ENCODE measurements around the gene C17orf50. TPM values are rescaled to one million over a fixed set of nuclear protein-coding genes. Genes with fewer than 3 reads are reported as not detected.

The C17orf50 gene
- total RNA-seq, 1 donor from 2014 or later = not detected

Other genes starting within 250 kb of the C17orf50 start
- gene SLFN12L, start 223.2 kb upstream of the C17orf50 start, total RNA-seq = 3.3 TPM
- not detected for gene SLFN14, start 200.1 kb upstream of the C17orf50 start, total RNA-seq
- gene PEX12, start 182.3 kb upstream of the C17orf50 start, total RNA-seq = 7.5 TPM
- 162 TPM for gene AP2B1, start 173.6 kb upstream of the C17orf50 start, total RNA-seq
- gene RASL10B, start 29.2 kb upstream of the C17orf50 start, total RNA-seq = 7.9 TPM
- not detected for gene GAS2L2, start 7.6 kb upstream of the C17orf50 start, total RNA-seq
- 32.8 TPM for gene MMP28, start 34.8 kb downstream of the C17orf50 start, total RNA-seq
- 130 TPM for gene TAF15, start 48.6 kb downstream of the C17orf50 start, total RNA-seq
- gene HEATR9, start 108.0 kb downstream of the C17orf50 start, total RNA-seq = 0.09 TPM
- gene CCL5, start 119.5 kb downstream of the C17orf50 start, total RNA-seq = 14.9 TPM
- gene RDM1, start 169.9 kb downstream of the C17orf50 start, total RNA-seq = 0.75 TPM
- not detected for gene LYZL6, start 182.8 kb downstream of the C17orf50 start, total RNA-seq
- 0.35 TPM for gene CCL16, start 220.6 kb downstream of the C17orf50 start, total RNA-seq
- gene CCL14, start 225.8 kb downstream of the C17orf50 start, total RNA-seq = 43.3 TPM
- gene CCL15, start 240.7 kb downstream of the C17orf50 start, total RNA-seq = 9.4 TPM